ENCODE measurements around the gene CPVL. TPM values are rescaled to one million over a fixed set of nuclear protein-coding genes. Genes with fewer than 3 reads are reported as not detected.
A peak's percentile ranks its signal among the peaks of the same experiment; 100 is the strongest.

Gene CPVL
- total RNA-seq, 2 donors from 2014 or later, result 4.0 to 17.9 TPM

- 84 to 100% methylated on average over 4 of the region's 4 CpGs for WGBS, 2 donors
- Histone ChIP-seq H3K4me1 (peaks cover 17% of the 10 kb centered on the region), H3K4me3 (no peak overlapping the region), H3K36me3 (replicated peaks in 1 of 2; ENCODE audit: insufficient read depth in 1 of 2, low read depth in 2 of 2) (no peaks in the 10 kb centered on the region), H3K27me3 (peaks cover 0 to 9% of the 10 kb centered on the region in 2 donors), H3K27ac (no peak overlapping the region), H3K9me3 (no peaks in the 10 kb centered on the region)
- no peak for ATAC-seq
- intact Hi-C loops (cut with DNase I), result no loop called here
- peak in 1 of 4 donors; percentile 39 for DNase-seq
- TF ChIP-seq, protein P1, sequence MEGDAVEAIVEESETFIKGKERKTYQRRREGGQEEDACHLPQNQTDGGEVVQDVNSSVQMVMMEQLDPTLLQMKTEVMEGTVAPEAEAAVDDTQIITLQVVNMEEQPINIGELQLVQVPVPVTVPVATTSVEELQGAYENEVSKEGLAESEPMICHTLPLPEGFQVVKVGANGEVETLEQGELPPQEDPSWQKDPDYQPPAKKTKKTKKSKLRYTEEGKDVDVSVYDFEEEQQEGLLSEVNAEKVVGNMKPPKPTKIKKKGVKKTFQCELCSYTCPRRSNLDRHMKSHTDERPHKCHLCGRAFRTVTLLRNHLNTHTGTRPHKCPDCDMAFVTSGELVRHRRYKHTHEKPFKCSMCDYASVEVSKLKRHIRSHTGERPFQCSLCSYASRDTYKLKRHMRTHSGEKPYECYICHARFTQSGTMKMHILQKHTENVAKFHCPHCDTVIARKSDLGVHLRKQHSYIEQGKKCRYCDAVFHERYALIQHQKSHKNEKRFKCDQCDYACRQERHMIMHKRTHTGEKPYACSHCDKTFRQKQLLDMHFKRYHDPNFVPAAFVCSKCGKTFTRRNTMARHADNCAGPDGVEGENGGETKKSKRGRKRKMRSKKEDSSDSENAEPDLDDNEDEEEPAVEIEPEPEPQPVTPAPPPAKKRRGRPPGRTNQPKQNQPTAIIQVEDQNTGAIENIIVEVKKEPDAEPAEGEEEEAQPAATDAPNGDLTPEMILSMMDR (IDR thresholded peaks at IDR 0.05), result no peak
- no peak for TF ChIP-seq POLR2A (IDR thresholded peaks at IDR 0.05)
Measured at GRCh38 chr7:29147821-29148220, 1.5 kb upstream of the CPVL start.

DNA sequence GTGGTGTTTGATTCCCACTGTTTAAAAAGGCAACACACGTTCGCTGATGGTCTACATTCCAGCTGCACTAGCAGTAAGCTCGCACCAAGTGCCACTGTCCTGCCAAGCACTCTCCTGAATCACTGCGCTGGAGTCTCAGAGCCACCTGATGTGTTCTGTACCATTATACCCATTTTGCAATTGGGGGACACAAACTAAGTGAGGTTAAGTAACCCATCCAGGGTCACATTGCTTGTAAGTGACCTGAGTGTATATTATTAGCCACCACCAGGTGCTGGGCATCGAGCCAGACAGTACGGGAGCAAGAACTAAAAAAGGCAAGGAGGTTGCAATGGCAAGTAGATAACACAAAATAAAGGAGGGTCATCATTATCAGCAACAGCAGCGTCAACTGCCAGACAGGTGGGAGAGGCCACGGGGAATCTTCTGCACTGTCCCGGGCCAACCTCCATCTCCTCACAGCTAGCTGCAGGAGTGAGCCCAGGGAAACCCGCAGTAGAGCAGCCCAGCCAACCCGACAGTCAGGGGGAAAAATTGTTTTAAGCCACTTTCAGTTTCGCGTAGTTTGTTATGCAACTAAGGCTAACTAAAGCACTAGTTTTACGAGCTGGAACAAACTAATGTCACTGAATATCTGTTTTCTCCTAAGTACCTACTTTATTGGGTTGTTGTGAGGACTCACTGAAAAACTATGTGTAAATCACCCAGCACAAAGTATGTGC lies 712 bp upstream of the CPVL start:
- Histone ChIP-seq H3K36me3 (replicated peaks in 1 of 2; ENCODE audit: insufficient read depth in 1 of 2, low read depth in 2 of 2) (no peaks in the 10 kb centered on the region), H3K27me3 (peaks cover 0 to 9% of the 10 kb centered on the region in 2 donors), H3K4me3 (no peak overlapping the region), H3K27ac (peak overlapping the region in 1 of 4 donors; percentile 26), H3K4me1 (peaks cover 20% of the 10 kb centered on the region), H3K9me3 (no peaks in the 10 kb centered on the region)
- WGBS, 2 donors, result 33 to 44% methylated on average over 14 of the region's 14 CpGs
- DNase-seq (peak; percentile 28 to 71 (median 54)), ATAC-seq (no peak)
- intact Hi-C loops (cut with DNase I), result no loop called here
- TF ChIP-seq, protein P1 (IDR thresholded peaks at IDR 0.05), result peak in 4 of 7 experiments; percentile 22 to 33 (median 28)
- TF ChIP-seq POLR2A (IDR thresholded peaks at IDR 0.05), result no peak

DNA sequence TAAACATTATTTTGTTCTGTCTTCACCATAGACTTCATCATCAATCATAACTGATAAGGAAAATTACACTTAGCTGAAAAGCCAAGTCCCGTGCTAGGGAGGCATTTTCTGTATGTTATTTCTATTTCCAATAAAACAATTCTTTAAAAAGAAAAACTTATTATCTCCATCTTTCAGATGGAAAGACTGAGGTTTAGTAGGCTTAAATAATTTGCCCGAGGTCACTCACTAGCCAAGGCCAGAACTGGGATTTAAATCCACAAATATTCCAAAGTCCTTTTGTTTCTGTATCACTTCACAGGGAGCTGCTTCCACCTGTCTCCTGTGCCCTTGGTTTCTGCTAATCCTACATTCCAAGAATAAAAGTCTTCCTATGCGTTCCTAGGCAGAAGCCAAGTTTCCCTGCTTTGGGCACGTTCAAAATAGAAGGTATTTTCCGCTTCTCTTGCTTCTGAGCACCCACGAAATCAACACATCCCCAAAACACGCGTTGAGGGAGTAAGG lies 732 bp downstream of the CPVL start:
- intact Hi-C loops (cut with DNase I), result no loop called here

GRCh38 chr7:29143751-29144150 lies 2.6 kb downstream of the CPVL start:
- ATAC-seq (no peak), DNase-seq (no peak)
- intact Hi-C loops (cut with DNase I), result no loop called here
- Histone ChIP-seq H3K9me3 (no peaks in the 10 kb centered on the region), H3K4me1 (peaks cover 25% of the 10 kb centered on the region), H3K27me3 (peaks cover 0 to 9% of the 10 kb centered on the region in 2 donors), H3K27ac (no peak overlapping the region), H3K36me3 (replicated peaks in 1 of 2; ENCODE audit: insufficient read depth in 1 of 2, low read depth in 2 of 2) (no peaks in the 10 kb centered on the region), H3K4me3 (no peak overlapping the region)
- TF ChIP-seq POLR2A (IDR thresholded peaks at IDR 0.05), result no peak
- TF ChIP-seq, protein P1 (IDR thresholded peaks at IDR 0.05), result no peak
- WGBS, 2 donors, result 61 to 77% methylated on average over 2 of the region's 2 CpGs

More for the DNA sequence above, 732 bp downstream of the CPVL start:
- TF ChIP-seq, protein P1 (IDR thresholded peaks at IDR 0.05), result no peak
- no peak for TF ChIP-seq POLR2A (IDR thresholded peaks at IDR 0.05)
- Histone ChIP-seq H3K36me3 (replicated peaks in 1 of 2; ENCODE audit: insufficient read depth in 1 of 2, low read depth in 2 of 2) (no peaks in the 10 kb centered on the region), H3K4me3 (no peak overlapping the region), H3K27ac (peak overlapping the region in 1 of 4 donors; percentile 47), H3K27me3 (peaks cover 0 to 9% of the 10 kb centered on the region in 2 donors), H3K9me3 (no peaks in the 10 kb centered on the region), H3K4me1 (peaks cover 25% of the 10 kb centered on the region)
- no peak for ATAC-seq
- 16 to 18% methylated on average over 8 of the region's 8 CpGs for WGBS, 2 donors
- no peak for DNase-seq

Measured in body of pancreas (tissue), 4 donors.